CD14-positive monocyte (primary cell): ENCODE data around the gene CLCNKA. TPM values are rescaled to one million over a fixed set of nuclear protein-coding genes. Genes with fewer than 3 reads are reported as not detected.
"Not testable (repeated sequence)": the region's sequence is repeated elsewhere in the genome, so short reads cannot be mapped to it uniquely, and the experiment has no call there.

Experiments
- DNase-seq, 3 donors: peaks; one replicate each; pipeline ENCODE4 v3.0.0-alpha.2; 2011 to 2022
- H2AFZ ChIP-seq: 2 replicates; pipeline ENCODE4 v1.6.0; 2012; ENCODE audit warnings: mild to moderate bottlenecking, low read depth, low read length, inconsistent platforms; ENCODE audit not compliant: insufficient read depth, poor library complexity, severe bottlenecking
- H3K27ac ChIP-seq, 2 donors: 1 replicate in 1 of 2; 2 replicates in 1 of 2; pipeline ENCODE4 v1.5.1; 2012 to 2013; ENCODE audit warnings: low read length in 2 of 2, control low read depth in 1 of 2, inconsistent platforms in 1 of 2, low read depth in 1 of 2, mild to moderate bottlenecking in 1 of 2
- H3K27me3 ChIP-seq, 2 donors: one replicate each; pipeline versions ENCODE4 v1.6.0 to v1.6.1; 2011 to 2013; ENCODE audit warnings: low read length in 2 of 2; ENCODE audit not compliant: control insufficient read depth in 2 of 2, insufficient read depth in 2 of 2
- H3K36me3 ChIP-seq, 2 donors: replicated peaks in 1 of 2; 1 replicate in 1 of 2; 2 replicates in 1 of 2; pipeline versions ENCODE4 v1.5.1 to v1.6.1; 2012 to 2013; ENCODE audit warnings: low read length in 2 of 2, control low read depth in 1 of 2, inconsistent platforms in 1 of 2, mild to moderate bottlenecking in 1 of 2; ENCODE audit not compliant: insufficient read depth in 2 of 2, control insufficient read depth in 1 of 2
- H3K4me1 ChIP-seq, 2 donors: 1 replicate in 1 of 2; 2 replicates in 1 of 2; pipeline versions ENCODE4 v1.5.1 to v1.6.1; 2012 to 2013; ENCODE audit warnings: low read length in 2 of 2, control low read depth in 1 of 2, inconsistent platforms in 1 of 2, mild to moderate bottlenecking in 1 of 2, moderate library complexity in 1 of 2; ENCODE audit not compliant: insufficient read depth in 2 of 2, control insufficient read depth in 1 of 2
- H3K4me2 ChIP-seq: replicated peaks from 2 replicates; pipeline ENCODE3; 2012; ENCODE audit warnings: low read length, moderate library complexity, mild to moderate bottlenecking; ENCODE audit not compliant: poor library complexity, severe bottlenecking; ENCODE audit errors: extremely low read depth
- H3K4me3 ChIP-seq, 3 experiments: fragments of 200-600 bp in 1 of 3; sonication (generic) in 1 of 3; replicated peaks in 1 of 3; 1 replicate in 2 of 3; 2 replicates in 1 of 3; pipeline ENCODE4 v1.5.1; 2011 to 2013; ENCODE audit warnings: low read length in 3 of 3, mild to moderate bottlenecking in 3 of 3, control low read depth in 2 of 3, low read depth in 2 of 3, inconsistent platforms in 1 of 3, moderate library complexity in 1 of 3
- H3K79me2 ChIP-seq: 2 replicates; pipeline ENCODE4 v1.6.0; 2012; ENCODE audit warnings: mild to moderate bottlenecking, control low read depth, inconsistent platforms, low read length, moderate library complexity; ENCODE audit not compliant: insufficient read depth
- H3K9ac ChIP-seq: 2 replicates; pipeline ENCODE4 v1.6.0; 2017; ENCODE audit warnings: low read length, mild to moderate bottlenecking; ENCODE audit not compliant: insufficient read depth, poor library complexity, severe bottlenecking
- H3K9me3 ChIP-seq, 2 donors: replicated peaks in 1 of 2; 1 replicate in 1 of 2; 2 replicates in 1 of 2; pipeline versions ENCODE4 v1.5.1 to v1.6.1; 2012 to 2013; ENCODE audit warnings: low read length in 2 of 2, control low read depth in 1 of 2; ENCODE audit not compliant: control insufficient read depth in 1 of 2, insufficient read depth in 1 of 2
- H4K20me1 ChIP-seq: 2 replicates; pipeline ENCODE4 v1.6.0; 2012; ENCODE audit warnings: mild to moderate bottlenecking, low read length, control low read depth, moderate library complexity; ENCODE audit not compliant: insufficient read depth
- H3K27ac Mint-ChIP-seq, 7 donors: one replicate each; pipeline ENCODE4 v1.8.0; 2020; ENCODE audit warnings: mild to moderate bottlenecking in 7 of 7, mixed read lengths in 7 of 7, moderate library complexity in 6 of 7, inconsistent platforms in 2 of 7
- H3K27me3 Mint-ChIP-seq, 3 donors: one replicate each; pipeline ENCODE4 v1.8.0; 2021 to 2022; ENCODE audit warnings: low read depth in 3 of 3, mild to moderate bottlenecking in 3 of 3, mixed read lengths in 3 of 3, moderate library complexity in 3 of 3, inconsistent platforms in 1 of 3
- H3K36me3 Mint-ChIP-seq, 2 donors: one replicate each; pipeline ENCODE4 v1.8.0; 2020; ENCODE audit warnings: mixed read lengths in 2 of 2, inconsistent platforms in 1 of 2, mild to moderate bottlenecking in 1 of 2
- H3K4me1 Mint-ChIP-seq: one replicate; pipeline ENCODE4 v1.8.0; 2020; ENCODE audit warnings: mild to moderate bottlenecking, mixed read lengths
- H3K4me3 Mint-ChIP-seq, 2 donors: one replicate each; pipeline ENCODE4 v1.8.0; 2020; ENCODE audit warnings: mild to moderate bottlenecking in 2 of 2, mixed read lengths in 2 of 2, moderate library complexity in 1 of 2
- H3K9me3 Mint-ChIP-seq, 7 donors: one replicate each; pipeline ENCODE4 v1.8.0; 2020 to 2022; ENCODE audit warnings: mixed read lengths in 7 of 7, mild to moderate bottlenecking in 6 of 7, moderate library complexity in 6 of 7, inconsistent platforms in 2 of 7
- WGBS: methylation state at CpG from one replicate; pipeline ENCODE4 v1.1.5; 2013; ENCODE audit warnings: missing lambda C conversion rate; ENCODE audit not compliant: insufficient coverage; 5-methylcytosine and 5-hydroxymethylcytosine counted together
- intact Hi-C, 2 donors: fragments of 100-400 bp; cut with micrococcal nuclease; formaldehyde crosslinking; loops; one replicate each; pipeline versions ENCODE4 v1.15.0 to v1.15.1; 2023
- polyA plus RNA-seq, 3 donors: library from polyadenylated mRNA; depleted of rRNA in 1 of 3; unstranded in 2 of 3; stranded (reverse) in 1 of 3; fragments of 300-500 nt in 2 of 3; fragments of >200 nt in 1 of 3; fragmentation: Illumina TruSeq in 2 of 3; gene quantifications; 1 replicate in 2 of 3; 2 replicates in 1 of 3; pipeline ENCODE4 v1.2.3, GENCODE V29; 2012 to 2021
- TF ChIP-seq, protein P1 (sequence below): fragments of 200-600 bp; IDR thresholded peaks from one replicate; pipeline ENCODE4 v1.8.0; 2022; ENCODE audit warnings: antibody characterized with exemption, mild to moderate bottlenecking

CLCNKA gene
- polyA plus RNA-seq, 3 donors: 0.07 TPM; not detected in 2

DNA sequence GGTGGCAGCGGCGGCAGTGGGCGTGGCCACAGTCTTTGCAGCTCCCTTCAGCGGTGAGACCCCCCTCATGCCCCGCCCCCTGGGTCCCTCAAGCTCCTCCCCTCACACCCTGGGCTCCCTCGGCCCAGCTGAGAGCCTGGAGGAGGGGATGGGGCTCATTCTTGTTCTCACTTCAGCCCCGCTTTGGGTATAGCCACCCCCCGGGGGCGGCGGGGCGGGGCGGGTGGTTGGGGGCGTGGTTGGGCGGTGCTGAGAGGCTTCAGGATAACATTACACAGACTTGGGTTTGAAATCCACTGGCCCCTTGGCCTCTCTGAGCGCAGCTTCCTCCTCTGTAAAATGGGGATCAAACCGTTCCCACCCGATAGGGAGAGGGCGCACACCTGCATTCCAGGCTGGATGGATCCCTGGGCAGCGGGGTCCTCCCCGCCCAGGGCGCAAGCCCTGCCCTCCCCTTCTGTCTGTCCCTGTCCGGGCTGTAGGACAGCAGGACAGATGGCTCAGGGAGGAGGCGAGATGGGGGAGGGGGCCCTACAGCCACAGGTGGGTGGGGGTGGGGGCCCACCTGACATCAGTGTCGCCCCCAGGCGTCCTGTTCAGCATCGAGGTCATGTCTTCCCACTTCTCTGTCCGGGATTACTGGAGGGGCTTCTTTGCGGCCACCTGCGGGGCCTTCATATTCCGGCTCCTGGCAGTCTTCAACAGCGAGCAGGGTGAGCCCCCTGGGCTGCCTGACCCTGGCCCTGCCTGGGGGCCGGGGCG, 5.1 kb downstream of the CLCNKA start:
- peak overlapping the region in 1 of 2 donors; percentile 30 for H3K4me3 Mint-ChIP-seq
- intact Hi-C loops: no loop called here
- H3K27ac ChIP-seq: no peak overlapping the region
- peaks cover 0 to 11% of the 10 kb centered on the region in 2 donors for H3K27me3 ChIP-seq
- peak overlapping the region; percentile 59 for H2AFZ ChIP-seq
- no peaks in the 10 kb centered on the region for H3K9me3 ChIP-seq
- H3K9me3 Mint-ChIP-seq: no peaks in the 10 kb centered on the region
- no peaks in the 10 kb centered on the region for H4K20me1 ChIP-seq
- 0% methylated on average over 9 of the region's 33 CpGs for WGBS
- H3K27me3 Mint-ChIP-seq: peaks cover 7 to 38% (median 11%) of the 10 kb centered on the region in 3 donors
- H3K4me1 ChIP-seq: peaks cover 0 to 7% of the 10 kb centered on the region in 2 donors
- H3K79me2 ChIP-seq: no peaks in the 10 kb centered on the region
- H3K36me3 Mint-ChIP-seq: no peaks in the 10 kb centered on the region
- peak overlapping the region; percentile 1 for H3K9ac ChIP-seq
- DNase-seq: no peak
- H3K4me2 ChIP-seq: peak overlapping the region; percentile 29
- TF ChIP-seq, protein P1, sequence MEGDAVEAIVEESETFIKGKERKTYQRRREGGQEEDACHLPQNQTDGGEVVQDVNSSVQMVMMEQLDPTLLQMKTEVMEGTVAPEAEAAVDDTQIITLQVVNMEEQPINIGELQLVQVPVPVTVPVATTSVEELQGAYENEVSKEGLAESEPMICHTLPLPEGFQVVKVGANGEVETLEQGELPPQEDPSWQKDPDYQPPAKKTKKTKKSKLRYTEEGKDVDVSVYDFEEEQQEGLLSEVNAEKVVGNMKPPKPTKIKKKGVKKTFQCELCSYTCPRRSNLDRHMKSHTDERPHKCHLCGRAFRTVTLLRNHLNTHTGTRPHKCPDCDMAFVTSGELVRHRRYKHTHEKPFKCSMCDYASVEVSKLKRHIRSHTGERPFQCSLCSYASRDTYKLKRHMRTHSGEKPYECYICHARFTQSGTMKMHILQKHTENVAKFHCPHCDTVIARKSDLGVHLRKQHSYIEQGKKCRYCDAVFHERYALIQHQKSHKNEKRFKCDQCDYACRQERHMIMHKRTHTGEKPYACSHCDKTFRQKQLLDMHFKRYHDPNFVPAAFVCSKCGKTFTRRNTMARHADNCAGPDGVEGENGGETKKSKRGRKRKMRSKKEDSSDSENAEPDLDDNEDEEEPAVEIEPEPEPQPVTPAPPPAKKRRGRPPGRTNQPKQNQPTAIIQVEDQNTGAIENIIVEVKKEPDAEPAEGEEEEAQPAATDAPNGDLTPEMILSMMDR: no peak
- H3K36me3 ChIP-seq: no peaks in the 10 kb centered on the region
- H3K4me3 ChIP-seq: no peak overlapping the region
- H3K27ac Mint-ChIP-seq: no peak overlapping the region
- no peaks in the 10 kb centered on the region for H3K4me1 Mint-ChIP-seq

DNA sequence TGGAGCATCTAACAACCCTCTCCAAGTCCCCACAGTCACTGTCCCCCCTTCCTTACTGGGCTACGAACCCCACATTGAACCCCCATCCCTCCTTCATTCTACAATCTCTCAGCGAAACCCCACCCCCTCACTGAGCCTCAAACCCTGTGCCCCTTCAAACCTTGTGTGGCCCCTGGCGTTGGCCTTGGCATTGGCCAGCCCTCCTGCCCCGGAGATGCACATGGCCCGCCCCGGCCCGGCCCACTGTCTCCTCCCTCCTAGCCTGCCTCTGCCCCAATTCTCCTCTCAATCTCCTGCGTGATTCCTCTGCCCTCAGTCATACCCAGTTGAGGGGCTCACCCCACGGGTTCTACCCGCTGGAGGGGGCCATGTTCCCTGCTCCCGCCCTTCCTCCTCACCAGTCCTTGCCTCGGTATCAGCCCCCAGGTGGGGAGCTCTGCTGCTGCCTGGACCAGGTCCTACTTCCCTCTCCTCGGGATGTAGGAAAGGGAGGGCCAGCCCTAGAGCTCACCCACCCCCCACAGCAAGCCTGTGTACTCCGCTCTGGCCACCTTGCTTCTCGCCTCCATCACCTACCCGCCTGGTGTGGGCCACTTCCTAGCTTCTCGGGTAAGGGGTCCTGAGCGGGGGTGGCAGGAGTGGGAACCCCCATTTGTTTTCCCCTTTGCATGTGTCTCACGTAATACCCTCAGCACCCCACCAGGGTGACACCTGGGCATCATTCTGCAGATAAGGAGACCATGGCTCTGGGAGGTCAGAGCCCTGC, 6.6 kb downstream of the CLCNKA start:
- DNase-seq: no peak
- 51% methylated on average over 11 of the region's 19 CpGs for WGBS
- no peak overlapping the region for H3K9ac ChIP-seq
- no peaks in the 10 kb centered on the region for H4K20me1 ChIP-seq
- no peak overlapping the region for H3K4me3 ChIP-seq
- H3K27me3 ChIP-seq: peaks cover 0 to 11% of the 10 kb centered on the region in 2 donors
- peaks cover 0 to 7% of the 10 kb centered on the region in 2 donors for H3K4me1 ChIP-seq
- no peaks in the 10 kb centered on the region for H3K36me3 ChIP-seq
- Mint-ChIP-seq H3K27ac (no peak overlapping the region), H3K9me3 (no peaks in the 10 kb centered on the region), H3K4me3 (no peak overlapping the region), H3K36me3 (no peaks in the 10 kb centered on the region), H3K4me1 (peaks cover 4% of the 10 kb centered on the region), H3K27me3 (peaks cover 3 to 35% (median 11%) of the 10 kb centered on the region in 3 donors)
- TF ChIP-seq, protein P1: no peak
- no peaks in the 10 kb centered on the region for H3K79me2 ChIP-seq
- H3K9me3 ChIP-seq: no peaks in the 10 kb centered on the region
- no peak overlapping the region for H2AFZ ChIP-seq
- intact Hi-C loops: no loop called here
- no peak overlapping the region for H3K4me2 ChIP-seq
- no peak overlapping the region for H3K27ac ChIP-seq

DNA sequence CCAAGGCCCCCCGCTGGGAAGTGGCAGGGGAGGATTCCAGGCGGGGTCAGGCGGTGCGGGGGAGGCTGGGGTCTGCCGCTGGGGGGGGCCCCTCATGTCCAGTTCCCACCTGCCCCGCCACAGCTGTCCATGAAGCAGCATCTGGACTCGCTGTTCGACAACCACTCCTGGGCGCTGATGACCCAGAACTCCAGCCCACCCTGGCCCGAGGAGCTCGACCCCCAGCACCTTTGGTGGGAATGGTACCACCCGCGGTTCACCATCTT, 7.1 kb downstream of the CLCNKA start:
- H3K9ac ChIP-seq, H4K20me1 ChIP-seq, DNase-seq, H3K36me3 Mint-ChIP-seq, H3K4me1 Mint-ChIP-seq, H3K4me3 Mint-ChIP-seq, H2AFZ ChIP-seq, H3K4me2 ChIP-seq, H3K27ac Mint-ChIP-seq, H3K27ac ChIP-seq, H3K9me3 ChIP-seq, intact Hi-C loops, H3K79me2 ChIP-seq, H3K36me3 ChIP-seq, H3K4me1 ChIP-seq, H3K9me3 Mint-ChIP-seq, H3K4me3 ChIP-seq: not testable (repeated sequence)
- H3K27me3 ChIP-seq: peaks cover 0 to 11% of the 10 kb centered on the region in 2 donors
- peaks cover 3 to 33% (median 10%) of the 10 kb centered on the region in 3 donors for H3K27me3 Mint-ChIP-seq
- WGBS: 90% methylated on average over 2 of the region's 13 CpGs
